Neuronal stem cell (in vitro differentiated cells): ENCODE results near the gene HNRNPLL.

Experiments
- DNase-seq: peaks from one replicate; pipeline ENCODE4 v3.0.0-alpha.2; 2013; ENCODE audit warnings: low spot score
- H2AFZ ChIP-seq: one replicate; pipeline ENCODE4 v1.6.1; 2013; ENCODE audit warnings: mild to moderate bottlenecking, low read length, inconsistent platforms
- H2AK5ac ChIP-seq: 2 replicates; pipeline ENCODE4 v1.6.1; 2013; ENCODE audit warnings: low read depth, mild to moderate bottlenecking, inconsistent platforms, low read length, moderate library complexity, mixed read lengths
- H2BK120ac ChIP-seq: 2 replicates; pipeline ENCODE4 v1.6.1; 2013; ENCODE audit warnings: low read depth, mild to moderate bottlenecking, inconsistent platforms, low read length, moderate library complexity, mixed read lengths
- H2BK12ac ChIP-seq: one replicate; pipeline ENCODE4 v1.6.1; 2013; ENCODE audit warnings: low read length, inconsistent platforms
- H2BK15ac ChIP-seq: 2 replicates; pipeline ENCODE4 v1.6.1; 2013; ENCODE audit warnings: mild to moderate bottlenecking, low read length, inconsistent platforms, mixed read lengths
- H2BK5ac ChIP-seq: one replicate; pipeline ENCODE4 v1.6.1; 2013; ENCODE audit warnings: inconsistent platforms, mild to moderate bottlenecking, low read length, moderate library complexity
- H3K14ac ChIP-seq: one replicate; pipeline ENCODE4 v1.6.1; 2013; ENCODE audit warnings: low read length, inconsistent platforms
- H3K18ac ChIP-seq: 2 replicates; pipeline ENCODE4 v1.6.1; 2013; ENCODE audit warnings: low read length, inconsistent platforms
- H3K23ac ChIP-seq: 2 replicates; pipeline ENCODE4 v1.6.1; 2013; ENCODE audit warnings: low read depth, mild to moderate bottlenecking, mixed read lengths, low read length, inconsistent platforms; ENCODE audit not compliant: poor library complexity
- H3K27ac ChIP-seq: replicated peaks from 3 replicates; pipeline ENCODE4 v1.5.1; 2013; ENCODE audit warnings: low read length, inconsistent platforms
- H3K27me3 ChIP-seq, 3 experiments: 2 replicates each; pipeline ENCODE4 v1.6.1; 2013; ENCODE audit warnings: low read length in 3 of 3, mild to moderate bottlenecking in 2 of 3, inconsistent platforms in 1 of 3, low read depth in 1 of 3, mixed read lengths in 1 of 3, moderate library complexity in 1 of 3; ENCODE audit not compliant: control insufficient read depth in 3 of 3, insufficient read depth in 3 of 3
- H3K36me3 ChIP-seq, 2 donors: replicated peaks in 1 of 2; 2 replicates each; pipeline ENCODE4 v1.6.1; 2013; ENCODE audit warnings: low read length in 2 of 2; ENCODE audit not compliant: control insufficient read depth in 2 of 2, insufficient read depth in 2 of 2
- H3K4ac ChIP-seq: 2 replicates; pipeline ENCODE4 v1.6.1; 2013; ENCODE audit warnings: inconsistent platforms, mild to moderate bottlenecking, low read length, moderate library complexity
- H3K4me1 ChIP-seq, 2 donors: 1 replicate in 1 of 2; 2 replicates in 1 of 2; pipeline ENCODE4 v1.6.1; 2013; ENCODE audit warnings: low read length in 2 of 2, low read depth in 1 of 2; ENCODE audit not compliant: control insufficient read depth in 2 of 2, insufficient read depth in 1 of 2
- H3K4me2 ChIP-seq: one replicate; pipeline ENCODE4 v1.6.1; 2013; ENCODE audit warnings: mild to moderate bottlenecking, low read length, inconsistent platforms; ENCODE audit not compliant: insufficient read depth, poor library complexity, severe bottlenecking
- H3K4me3 ChIP-seq, 2 donors: 2 replicates each; pipeline ENCODE4 v1.5.1; 2013; ENCODE audit warnings: low read length in 2 of 2, mild to moderate bottlenecking in 2 of 2, inconsistent platforms in 1 of 2, moderate library complexity in 1 of 2
- H3K79me1 ChIP-seq: one replicate; pipeline ENCODE4 v1.6.1; 2013; ENCODE audit warnings: low read depth, mild to moderate bottlenecking, inconsistent platforms, low read length, moderate library complexity
- H3K9ac ChIP-seq: one replicate; pipeline ENCODE4 v1.6.1; 2013; ENCODE audit warnings: mild to moderate bottlenecking, low read depth, low read length, inconsistent platforms; ENCODE audit not compliant: poor library complexity
- H3K9me3 ChIP-seq, 2 donors: replicated peaks in 1 of 2; 2 replicates each; pipeline versions ENCODE3 to v1.6.1; 2013; ENCODE audit warnings: low read length in 2 of 2, mild to moderate bottlenecking in 2 of 2, inconsistent platforms in 1 of 2, low read depth in 1 of 2, mixed read lengths in 1 of 2, moderate library complexity in 1 of 2; ENCODE audit not compliant: control insufficient read depth in 2 of 2, insufficient read depth in 1 of 2
- H4K8ac ChIP-seq: one replicate; pipeline ENCODE4 v1.6.1; 2013; ENCODE audit warnings: low read depth, mild to moderate bottlenecking, inconsistent platforms, low read length, moderate library complexity
- H4K91ac ChIP-seq: one replicate; pipeline ENCODE4 v1.6.1; 2013; ENCODE audit warnings: low read length, low read depth, mild to moderate bottlenecking, inconsistent platforms; ENCODE audit not compliant: poor library complexity
- WGBS, 2 donors: extraction: QIAGEN DNeasy Blood & Tissue Kit; methylation state at CpG; one replicate each; pipeline ENCODE4 v1.1.7; 2013; ENCODE audit warnings: missing lambda C conversion rate in 2 of 2, mixed read lengths in 1 of 2; ENCODE audit not compliant: insufficient read length in 2 of 2, insufficient replicate concordance in 1 of 2; ENCODE audit errors: extremely low coverage in 2 of 2; 5-methylcytosine and 5-hydroxymethylcytosine counted together

The HNRNPLL gene

DNA sequence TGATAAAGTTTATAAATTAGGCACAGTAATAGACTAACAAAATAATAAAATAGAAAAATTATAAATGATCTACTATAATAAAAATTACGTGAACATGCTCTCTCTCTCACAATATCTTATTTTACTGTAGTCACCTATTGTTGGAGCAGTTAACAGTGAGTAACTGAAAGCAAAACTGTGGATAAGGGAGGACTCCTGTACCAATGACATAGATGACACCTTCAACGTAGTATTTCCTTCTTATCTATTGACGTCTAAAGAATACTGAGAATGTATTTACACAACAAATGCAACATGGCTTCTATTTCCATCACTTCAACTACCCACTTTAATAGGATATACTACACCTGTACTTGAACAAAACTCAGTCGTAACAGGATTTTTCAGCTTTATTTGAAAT is 31.5 kb downstream of the HNRNPLL start:
- no peak overlapping the region for H3K14ac ChIP-seq
- H2AK5ac ChIP-seq, result no peak overlapping the region
- no peak overlapping the region for H2BK12ac ChIP-seq
- no peak for DNase-seq
- no peaks in the 10 kb centered on the region for H3K79me1 ChIP-seq
- peaks cover 14 to 100% of the 10 kb centered on the region in 2 donors for H3K36me3 ChIP-seq
- H4K8ac ChIP-seq, result no peak overlapping the region
- no peak overlapping the region for H3K9ac ChIP-seq
- H4K91ac ChIP-seq, result no peak overlapping the region
- no peak overlapping the region for H2BK5ac ChIP-seq
- WGBS, 2 donors, result no CpG with 5 or more reads among the region's 4 CpGs
- H3K9me3 ChIP-seq, result no peaks in the 10 kb centered on the region
- H3K4ac ChIP-seq, result no peak overlapping the region
- H2BK15ac ChIP-seq, result no peak overlapping the region
- no peak overlapping the region for H3K4me2 ChIP-seq
- H3K4me3 ChIP-seq, result no peak overlapping the region
- no peaks in the 10 kb centered on the region for H3K4me1 ChIP-seq
- no peak overlapping the region for H3K27ac ChIP-seq
- H3K23ac ChIP-seq, result no peak overlapping the region
- H2BK120ac ChIP-seq, result no peak overlapping the region
- no peaks in the 10 kb centered on the region for H3K27me3 ChIP-seq
- H2AFZ ChIP-seq, result no peak overlapping the region
- no peak overlapping the region for H3K18ac ChIP-seq

DNA sequence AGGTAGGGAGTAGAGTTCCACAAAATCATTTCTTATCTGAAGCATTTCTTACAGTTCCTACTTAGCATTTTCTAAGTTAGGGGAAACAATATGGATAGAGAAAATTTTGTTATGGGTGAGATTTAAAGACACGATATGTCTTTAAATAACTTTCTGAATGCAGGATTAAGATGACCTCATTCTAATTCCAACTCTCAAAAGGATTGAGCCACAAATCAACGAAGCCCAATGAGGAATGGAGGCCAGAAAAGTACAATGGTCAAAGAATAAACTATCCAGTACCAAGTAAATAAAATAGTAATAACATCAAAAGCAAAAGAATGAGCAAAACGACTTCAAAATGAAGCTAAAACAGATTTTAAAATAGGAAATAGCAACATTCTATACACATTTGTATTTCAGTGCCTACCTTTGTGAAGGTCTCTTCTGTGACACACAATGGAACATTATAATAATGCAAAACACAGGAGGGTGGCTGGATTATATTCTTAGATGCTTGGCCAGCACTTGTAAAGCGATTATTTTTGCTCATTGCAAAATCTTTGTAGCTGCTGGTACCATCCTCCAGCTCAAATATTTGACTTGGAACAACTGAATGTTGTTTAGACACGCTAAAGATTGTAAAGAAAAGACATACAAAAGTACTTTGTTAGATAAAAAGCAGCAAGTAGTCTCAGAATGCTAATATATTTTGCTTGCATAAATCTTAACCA is 33.8 kb downstream of the HNRNPLL start:
- H3K9me3 ChIP-seq, result no peaks in the 10 kb centered on the region
- H3K79me1 ChIP-seq, result no peaks in the 10 kb centered on the region
- no peaks in the 10 kb centered on the region for H3K4me1 ChIP-seq
- no CpG with 5 or more reads among the region's 5 CpGs for WGBS, 2 donors
- H3K9ac ChIP-seq, result no peak overlapping the region
- no peak overlapping the region for H3K4me3 ChIP-seq
- H3K27me3 ChIP-seq, result no peaks in the 10 kb centered on the region
- H3K27ac ChIP-seq, result no peak overlapping the region
- DNase-seq, result no peak
- H3K23ac ChIP-seq, result no peak overlapping the region
- H3K14ac ChIP-seq, result no peak overlapping the region
- no peak overlapping the region for H4K8ac ChIP-seq
- peaks cover 17 to 100% of the 10 kb centered on the region in 2 donors for H3K36me3 ChIP-seq
- H3K4me2 ChIP-seq, result no peak overlapping the region
- H2BK120ac ChIP-seq, result no peak overlapping the region
- no peak overlapping the region for H3K4ac ChIP-seq
- H4K91ac ChIP-seq, result no peak overlapping the region
- no peak overlapping the region for H2AFZ ChIP-seq
- no peak overlapping the region for H2AK5ac ChIP-seq
- H3K18ac ChIP-seq, result no peak overlapping the region
- H2BK15ac ChIP-seq, result no peak overlapping the region
- no peak overlapping the region for H2BK12ac ChIP-seq
- H2BK5ac ChIP-seq, result no peak overlapping the region

DNA sequence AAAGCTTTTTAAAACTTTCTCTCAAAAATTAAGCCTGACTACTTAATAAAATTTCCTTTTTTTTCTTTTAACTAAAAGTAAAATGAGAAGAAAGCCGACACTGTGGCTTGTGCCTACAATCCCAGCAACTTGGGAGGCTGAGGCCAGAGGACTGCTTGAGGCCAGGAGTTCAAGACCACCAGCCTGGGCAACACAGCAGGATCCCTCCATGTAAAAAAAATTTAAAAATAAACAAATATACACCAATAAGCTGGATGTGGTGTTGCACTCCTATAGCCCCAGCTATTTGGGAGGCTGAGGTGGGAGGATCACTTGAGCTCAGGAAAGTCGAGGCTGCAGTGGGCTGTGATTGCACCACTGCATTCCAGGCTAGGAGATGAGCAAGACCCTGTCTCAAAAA is 37.4 kb downstream of the HNRNPLL start:
- Histone ChIP-seq H3K18ac (no peak overlapping the region), H4K91ac (no peak overlapping the region), H4K8ac (no peak overlapping the region), H3K23ac (no peak overlapping the region), H3K14ac (no peak overlapping the region), H2AFZ (no peak overlapping the region), H3K27me3 (no peaks in the 10 kb centered on the region), H3K4me2 (no peak overlapping the region), H3K36me3 (peaks cover 11 to 100% of the 10 kb centered on the region in 2 donors), H2AK5ac (no peak overlapping the region), H3K27ac (no peak overlapping the region), H3K4me3 (no peak overlapping the region), H2BK15ac (no peak overlapping the region), H3K4ac (no peak overlapping the region), H2BK120ac (no peak overlapping the region), H2BK12ac (no peak overlapping the region), H3K79me1 (no peaks in the 10 kb centered on the region), H3K4me1 (no peaks in the 10 kb centered on the region), H3K9ac (no peak overlapping the region), H2BK5ac (no peak overlapping the region), H3K9me3 (no peaks in the 10 kb centered on the region)
- DNase-seq, result no peak
- WGBS, 2 donors, result no CpG with 5 or more reads among the region's 2 CpGs

DNA sequence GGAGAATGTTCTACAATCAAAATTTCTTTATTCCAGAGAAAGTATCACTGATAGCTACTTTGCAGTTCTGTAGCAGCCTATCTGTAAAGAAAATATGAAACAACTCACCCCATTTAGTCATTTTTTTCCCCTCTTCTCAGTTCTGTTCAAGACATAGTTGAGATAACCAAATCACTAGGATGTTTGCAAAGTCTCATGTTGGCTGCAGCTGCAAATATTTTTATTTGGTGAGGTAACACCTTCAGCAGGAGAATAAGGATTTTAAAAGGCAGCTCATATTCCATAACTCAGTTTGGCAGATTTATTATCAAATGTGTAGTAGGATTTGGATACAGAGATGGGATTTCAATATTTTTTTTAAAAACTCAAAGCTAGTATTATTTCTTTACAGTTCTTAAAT is 41.0 kb downstream of the HNRNPLL start:
- H3K27me3 ChIP-seq, result no peaks in the 10 kb centered on the region
- H2BK15ac ChIP-seq, result no peak overlapping the region
- no peak overlapping the region for H3K4me3 ChIP-seq
- H3K9ac ChIP-seq, result no peak overlapping the region
- H4K8ac ChIP-seq, result no peak overlapping the region
- H2AFZ ChIP-seq, result no peak overlapping the region
- no peaks in the 10 kb centered on the region for H3K4me1 ChIP-seq
- DNase-seq, result no peak
- no peak overlapping the region for H2AK5ac ChIP-seq
- no peak overlapping the region for H3K4me2 ChIP-seq
- no peak overlapping the region for H2BK120ac ChIP-seq
- no peak overlapping the region for H3K4ac ChIP-seq
- H3K18ac ChIP-seq, result no peak overlapping the region
- no peaks in the 10 kb centered on the region for H3K9me3 ChIP-seq
- peaks cover 6 to 87% of the 10 kb centered on the region in 2 donors for H3K36me3 ChIP-seq
- no peak overlapping the region for H3K23ac ChIP-seq
- no peak overlapping the region for H2BK5ac ChIP-seq
- no peaks in the 10 kb centered on the region for H3K79me1 ChIP-seq
- H4K91ac ChIP-seq, result no peak overlapping the region
- no peak overlapping the region for H2BK12ac ChIP-seq
- no peak overlapping the region for H3K14ac ChIP-seq
- H3K27ac ChIP-seq, result no peak overlapping the region
